Fibroblast of pulmonary artery (primary cell): ENCODE results near the gene SORT1.
"Not testable (repeated sequence)": the region's sequence is repeated elsewhere in the genome, so short reads cannot be mapped to it uniquely, and the experiment has no call there.

Source experiments
- DNase-seq: peaks from one replicate; pipeline ENCODE4 v3.0.0-alpha.2; 2010; ENCODE audit warnings: low read depth
- H3K4me3 ChIP-seq: replicated peaks from 2 replicates; pipeline ENCODE4 v1.5.1; 2011; ENCODE audit warnings: low read depth, mild to moderate bottlenecking, control low read depth, low read length, moderate library complexity
- CTCF ChIP-seq: IDR thresholded peaks from 2 replicates; pipeline ENCODE4 v1.5.1; 2011; ENCODE audit warnings: mild to moderate bottlenecking, control low read depth, low read length, inconsistent platforms; ENCODE audit errors: missing control alignments

The SORT1 gene

GRCh38 chr1:109292364-109292763 is 105.4 kb downstream of the SORT1 start:
- TF ChIP-seq CTCF = no peak
- H3K4me3 ChIP-seq = no peak overlapping the region
- no peak for DNase-seq

DNA sequence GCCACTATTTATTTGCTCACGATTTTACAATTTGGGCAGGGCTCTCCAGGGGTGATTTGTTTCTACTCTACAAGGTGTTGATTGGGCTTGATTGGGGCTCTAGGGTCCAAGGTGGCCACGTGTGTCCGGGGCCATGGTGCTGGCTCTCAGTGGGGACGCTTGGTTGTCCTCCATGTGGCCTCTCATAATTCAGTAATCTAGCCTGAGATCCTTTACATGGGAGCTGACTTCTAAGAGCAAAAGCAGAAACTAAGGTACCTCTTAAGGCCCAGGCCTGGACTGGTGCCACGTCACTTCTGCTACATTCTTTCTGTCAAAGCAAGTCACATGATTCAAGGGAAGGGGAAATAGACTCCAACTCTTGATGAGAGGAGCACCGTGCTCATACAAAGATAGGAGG is 106.7 kb downstream of the SORT1 start:
- no peak overlapping the region for H3K4me3 ChIP-seq
- no peak for DNase-seq
- no peak for TF ChIP-seq CTCF

DNA sequence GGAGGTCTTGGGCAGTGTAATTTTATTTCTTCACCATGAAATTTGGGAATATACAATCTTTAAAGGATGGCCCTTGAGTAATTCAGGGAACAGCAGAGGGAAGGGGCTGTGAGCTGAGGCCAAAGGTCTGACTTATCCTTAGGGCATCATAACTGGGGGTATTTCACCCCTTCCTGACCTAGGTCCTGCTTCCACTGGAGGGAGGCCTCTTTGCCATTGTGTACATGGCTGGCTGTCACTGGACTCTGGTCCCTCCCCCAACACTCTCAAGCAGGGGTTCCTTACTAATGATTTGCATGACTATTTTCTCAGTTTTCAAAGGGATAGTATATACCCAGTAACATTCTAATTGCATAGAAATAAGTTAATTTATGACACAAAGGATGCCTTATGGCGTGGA is 107.6 kb downstream of the SORT1 start:
- no peak overlapping the region for H3K4me3 ChIP-seq
- TF ChIP-seq CTCF = no peak
- no peak for DNase-seq

GRCh38 chr1:109286762-109287161 is 111.0 kb downstream of the SORT1 start:
- not testable (repeated sequence) for H3K4me3 ChIP-seq

DNA sequence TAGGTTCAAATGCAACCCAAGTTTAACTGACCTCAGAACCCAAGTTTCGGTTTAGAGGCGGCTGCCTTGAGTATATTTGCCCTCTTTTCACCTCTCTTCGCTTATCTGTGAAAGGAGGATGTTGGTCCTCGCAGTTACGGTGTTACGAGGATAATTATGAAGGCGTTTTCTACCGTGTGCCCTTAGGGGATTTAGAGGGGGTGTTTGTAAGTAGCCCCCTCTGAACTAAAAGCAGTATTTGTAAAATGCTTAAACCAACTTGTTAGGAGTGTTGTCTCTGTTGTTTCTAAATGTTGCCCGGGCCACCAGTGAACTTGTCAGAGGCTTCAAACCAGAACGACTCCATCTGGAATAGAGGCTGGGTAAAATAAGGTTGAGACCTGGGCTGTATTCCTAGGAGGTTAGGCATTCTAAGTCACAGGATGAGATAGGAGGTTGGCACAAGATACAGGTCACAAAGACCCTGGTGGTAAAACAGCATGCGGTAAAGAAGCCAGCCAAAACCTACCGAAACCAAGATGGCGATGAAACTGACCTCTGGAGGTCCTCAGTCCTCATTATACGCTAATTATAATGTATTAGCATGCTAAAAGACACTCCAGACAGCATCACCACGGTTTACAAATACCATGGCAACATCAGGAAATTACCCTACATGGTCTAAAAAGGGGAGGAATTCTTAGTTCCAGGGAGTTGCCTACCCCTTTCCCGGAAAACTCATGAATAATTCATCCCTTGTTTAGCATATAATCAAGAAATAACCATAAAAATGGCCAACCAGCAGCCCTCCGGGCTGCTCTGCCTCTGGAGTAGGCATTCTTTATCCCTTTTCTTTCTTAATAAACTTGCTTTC is 113.7 kb downstream of the SORT1 start:
- no peak for DNase-seq
- peak overlapping the region; percentile 82 for H3K4me3 ChIP-seq
- TF ChIP-seq CTCF = no peak

More at GRCh38 chr1:109286762-109287161, 111.0 kb downstream of the SORT1 start:
- DNase-seq = not testable (repeated sequence)

DNA sequence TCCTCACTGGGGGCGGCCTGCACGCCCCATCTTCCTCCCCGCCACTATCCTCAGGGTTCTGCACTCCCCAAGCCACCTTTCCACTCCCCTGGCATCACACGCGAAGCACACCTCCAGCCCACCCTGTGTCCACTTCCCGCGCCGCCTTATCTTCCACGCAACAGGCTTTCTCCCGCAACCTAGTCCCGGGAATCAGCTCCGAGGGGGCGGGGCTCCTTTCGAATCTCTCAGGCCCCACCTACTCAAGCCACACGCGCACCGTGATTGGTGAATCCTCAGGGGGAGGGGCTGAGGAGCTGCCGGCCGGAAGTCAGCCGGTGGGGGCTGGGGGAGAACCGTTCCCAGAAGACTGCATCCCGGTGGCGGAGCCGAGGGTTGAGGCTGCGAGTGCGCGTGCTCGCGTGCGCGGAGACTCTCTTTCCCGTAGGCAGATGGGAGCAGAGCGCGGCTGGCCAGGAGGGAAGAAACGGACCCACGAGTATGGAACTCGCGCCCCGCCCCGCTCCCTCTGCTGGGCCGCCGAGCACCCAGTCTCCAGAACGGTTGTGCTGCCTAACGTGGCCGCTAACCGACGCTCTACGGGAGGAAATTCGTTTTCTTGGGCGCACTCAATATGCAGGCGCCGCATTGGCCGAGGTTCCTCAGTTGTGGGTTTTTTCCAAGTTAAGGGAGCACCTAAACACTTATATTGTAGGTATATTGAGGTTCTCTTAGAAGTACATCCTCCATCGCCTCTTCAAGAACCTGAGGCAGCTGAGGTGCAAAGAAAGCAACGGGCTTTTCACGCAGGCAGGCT is 114.6 kb downstream of the SORT1 start, which contains the start of gene PSRC1:
Gene PSRC1, minus strand, starts transcription at position 194 of the 796 bp plus-strand sequence.
- peak; percentile 59 for TF ChIP-seq CTCF
- DNase-seq = peak; percentile 97
- peak within 1 kb of the TSS; percentile 82 for H3K4me3 ChIP-seq

DNA sequence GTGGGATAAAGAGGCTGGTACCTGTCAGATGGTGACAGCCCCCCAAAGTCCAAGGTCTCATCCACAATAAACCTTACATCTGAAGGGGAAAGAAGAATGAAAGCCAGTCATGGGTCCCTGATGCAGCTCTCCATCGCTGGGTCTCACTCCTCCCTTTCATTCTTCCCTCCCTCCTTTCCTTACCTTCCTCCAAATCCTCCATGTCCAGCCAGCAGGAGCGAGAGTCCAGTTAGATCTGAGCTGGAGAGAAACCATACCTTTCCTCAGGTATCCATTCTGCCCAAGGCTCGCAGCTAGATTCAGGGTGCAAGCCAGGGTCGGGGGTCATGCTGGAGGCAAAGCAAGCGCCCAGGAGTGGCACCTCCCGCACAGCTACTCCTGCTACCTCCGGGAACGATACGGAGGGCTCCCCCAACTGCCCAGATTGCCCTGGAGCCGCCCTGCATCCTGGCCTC is 115.2 kb downstream of the SORT1 start:
- no peak for TF ChIP-seq CTCF
- H3K4me3 ChIP-seq = peak overlapping the region; percentile 82
- no peak for DNase-seq
